ENCODE measurements around the gene TMEM178B. TPM values are rescaled to one million over a fixed set of nuclear protein-coding genes. Genes with fewer than 3 reads are reported as not detected.

Gene TMEM178B
- total and polyA plus RNA-seq, 2 experiments from 2014 or later = 0.24 to 0.30 TPM

DNA sequence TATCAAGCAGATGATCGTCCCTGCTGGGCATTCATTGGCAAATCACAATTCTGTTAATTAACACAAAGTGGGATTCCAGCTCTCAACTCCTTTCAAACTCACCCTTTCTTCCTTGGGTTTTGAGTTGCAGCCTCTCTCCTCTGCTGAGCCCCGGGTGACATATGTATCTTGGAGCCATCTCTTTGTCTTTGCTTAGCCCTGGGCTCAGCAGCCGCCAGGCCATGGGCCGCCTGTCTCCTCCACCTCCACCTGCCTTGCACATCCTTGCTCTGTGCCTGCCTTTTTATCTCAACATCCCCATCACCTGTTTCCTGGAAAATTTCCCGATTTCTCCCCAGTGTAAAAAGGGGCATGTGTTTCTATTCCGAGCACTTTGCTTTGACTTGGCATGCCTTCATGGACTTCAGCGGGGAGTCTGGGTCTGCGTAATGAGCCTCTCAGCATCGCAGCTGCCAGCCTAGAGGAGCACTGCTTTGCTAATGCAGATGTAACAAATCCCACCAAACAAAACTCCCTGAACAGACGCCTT is 336.0 kb downstream of the TMEM178B start:
- Histone ChIP-seq H3K27ac (no peak overlapping the region), H3K4me3 (no peak overlapping the region), H4K20me1 (ENCODE audit: insufficient read depth, poor library complexity, severe bottlenecking) (no peaks in the 10 kb centered on the region), H3K36me3 (replicated peaks; ENCODE audit: insufficient read depth, low read depth) (no peaks in the 10 kb centered on the region), H3K79me2 (no peaks in the 10 kb centered on the region), H3K4me2 (no peak overlapping the region), H3K9me3 (ENCODE audit: low read depth) (no peaks in the 10 kb centered on the region), H3K4me1 (ENCODE audit: insufficient read depth) (no peaks in the 10 kb centered on the region), H2AFZ (no peak overlapping the region), H3K27me3 (peaks cover 14% of the 10 kb centered on the region), H3K9me2 (replicated peaks; ENCODE audit: insufficient read depth) (no peaks in the 10 kb centered on the region)
- WGBS (ENCODE audit: low lambda C conversion rate, missing lambda C conversion rate) = 35% methylated on average over 10 of the region's 10 CpGs
- TF ChIP-seq, protein P1, sequence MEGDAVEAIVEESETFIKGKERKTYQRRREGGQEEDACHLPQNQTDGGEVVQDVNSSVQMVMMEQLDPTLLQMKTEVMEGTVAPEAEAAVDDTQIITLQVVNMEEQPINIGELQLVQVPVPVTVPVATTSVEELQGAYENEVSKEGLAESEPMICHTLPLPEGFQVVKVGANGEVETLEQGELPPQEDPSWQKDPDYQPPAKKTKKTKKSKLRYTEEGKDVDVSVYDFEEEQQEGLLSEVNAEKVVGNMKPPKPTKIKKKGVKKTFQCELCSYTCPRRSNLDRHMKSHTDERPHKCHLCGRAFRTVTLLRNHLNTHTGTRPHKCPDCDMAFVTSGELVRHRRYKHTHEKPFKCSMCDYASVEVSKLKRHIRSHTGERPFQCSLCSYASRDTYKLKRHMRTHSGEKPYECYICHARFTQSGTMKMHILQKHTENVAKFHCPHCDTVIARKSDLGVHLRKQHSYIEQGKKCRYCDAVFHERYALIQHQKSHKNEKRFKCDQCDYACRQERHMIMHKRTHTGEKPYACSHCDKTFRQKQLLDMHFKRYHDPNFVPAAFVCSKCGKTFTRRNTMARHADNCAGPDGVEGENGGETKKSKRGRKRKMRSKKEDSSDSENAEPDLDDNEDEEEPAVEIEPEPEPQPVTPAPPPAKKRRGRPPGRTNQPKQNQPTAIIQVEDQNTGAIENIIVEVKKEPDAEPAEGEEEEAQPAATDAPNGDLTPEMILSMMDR (IDR thresholded peaks at IDR 0.05; ENCODE audit: poor library complexity) = no peak
- no peak for TF ChIP-seq EZH2 (IDR thresholded peaks at IDR 0.05; ENCODE audit: borderline replicate concordance)
- no peak for TF ChIP-seq EZH2phosphoT487 (IDR thresholded peaks at IDR 0.05; ENCODE audit: low read depth, severe bottlenecking, unreplicated experiment)
- DNase-seq (ENCODE audit: low spot score) = no peak

GRCh38 chr7:141410353-141411000 is 336.6 kb downstream of the TMEM178B start:
- DNase-seq (ENCODE audit: low spot score) = no peak
- Histone ChIP-seq H3K9me2 (replicated peaks; ENCODE audit: insufficient read depth) (no peaks in the 10 kb centered on the region), H3K79me2 (no peaks in the 10 kb centered on the region), H3K27ac (no peak overlapping the region), H3K4me2 (no peak overlapping the region), H3K4me1 (ENCODE audit: insufficient read depth) (no peaks in the 10 kb centered on the region), H3K36me3 (replicated peaks; ENCODE audit: insufficient read depth, low read depth) (no peaks in the 10 kb centered on the region), H3K4me3 (no peak overlapping the region), H2AFZ (no peak overlapping the region), H3K9me3 (ENCODE audit: low read depth) (no peaks in the 10 kb centered on the region), H4K20me1 (ENCODE audit: insufficient read depth, poor library complexity, severe bottlenecking) (no peaks in the 10 kb centered on the region), H3K27me3 (peaks cover 14% of the 10 kb centered on the region)
- no peak for TF ChIP-seq EZH2 (IDR thresholded peaks at IDR 0.05; ENCODE audit: borderline replicate concordance)
- no peak for TF ChIP-seq EZH2phosphoT487 (IDR thresholded peaks at IDR 0.05; ENCODE audit: low read depth, severe bottlenecking, unreplicated experiment)
- TF ChIP-seq, protein P1 (IDR thresholded peaks at IDR 0.05; ENCODE audit: poor library complexity) = no peak
- 81% methylated on average over 7 of the region's 7 CpGs for WGBS (ENCODE audit: low lambda C conversion rate, missing lambda C conversion rate)

DNA sequence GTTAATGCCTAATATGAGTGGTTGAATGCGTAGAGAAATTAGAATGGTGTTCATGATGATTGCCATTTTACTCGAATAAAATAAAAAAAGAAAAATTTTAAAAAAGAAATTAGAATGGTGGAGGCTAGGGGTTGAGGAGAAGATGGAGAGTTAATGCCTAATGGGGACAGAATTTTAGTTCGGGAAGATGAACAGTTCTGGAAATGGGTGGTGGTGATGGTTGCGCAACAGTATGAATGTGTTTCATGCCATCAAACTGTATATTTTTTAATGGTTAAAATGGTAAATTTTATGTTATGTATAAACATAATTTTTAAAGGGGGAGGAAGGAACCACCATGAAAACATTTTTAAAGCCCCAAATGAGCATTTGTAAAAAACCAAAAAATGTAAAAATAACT is 337.3 kb downstream of the TMEM178B start:
- no peak overlapping the region for H3K4me3 ChIP-seq
- DNase-seq (ENCODE audit: low spot score) = no peak
- no peaks in the 10 kb centered on the region for H3K36me3 ChIP-seq (replicated peaks; ENCODE audit: insufficient read depth, low read depth)
- H3K9me2 ChIP-seq (replicated peaks; ENCODE audit: insufficient read depth) = no peaks in the 10 kb centered on the region
- no peaks in the 10 kb centered on the region for H4K20me1 ChIP-seq (ENCODE audit: insufficient read depth, poor library complexity, severe bottlenecking)
- H3K27ac ChIP-seq = no peak overlapping the region
- H3K79me2 ChIP-seq = no peaks in the 10 kb centered on the region
- H3K27me3 ChIP-seq = peaks cover 14% of the 10 kb centered on the region
- H3K4me2 ChIP-seq = no peak overlapping the region
- no peaks in the 10 kb centered on the region for H3K9me3 ChIP-seq (ENCODE audit: low read depth)
- H3K4me1 ChIP-seq (ENCODE audit: insufficient read depth) = no peaks in the 10 kb centered on the region
- H2AFZ ChIP-seq = no peak overlapping the region
- no peak for TF ChIP-seq EZH2phosphoT487 (IDR thresholded peaks at IDR 0.05; ENCODE audit: low read depth, severe bottlenecking, unreplicated experiment)
- no peak for TF ChIP-seq EZH2 (IDR thresholded peaks at IDR 0.05; ENCODE audit: borderline replicate concordance)
- TF ChIP-seq, protein P1 (IDR thresholded peaks at IDR 0.05; ENCODE audit: poor library complexity) = no peak
- 89% methylated on average over 4 of the region's 4 CpGs for WGBS (ENCODE audit: low lambda C conversion rate, missing lambda C conversion rate)
